ENCODE data around the gene TMEM117.

The TMEM117 gene

GRCh38 chr12:44091948-44092606, 256.2 kb downstream of the TMEM117 start:
- DNase-seq (ENCODE audit: low read depth in 2 of 3, low spot score in 1 of 3) = no peak

DNA sequence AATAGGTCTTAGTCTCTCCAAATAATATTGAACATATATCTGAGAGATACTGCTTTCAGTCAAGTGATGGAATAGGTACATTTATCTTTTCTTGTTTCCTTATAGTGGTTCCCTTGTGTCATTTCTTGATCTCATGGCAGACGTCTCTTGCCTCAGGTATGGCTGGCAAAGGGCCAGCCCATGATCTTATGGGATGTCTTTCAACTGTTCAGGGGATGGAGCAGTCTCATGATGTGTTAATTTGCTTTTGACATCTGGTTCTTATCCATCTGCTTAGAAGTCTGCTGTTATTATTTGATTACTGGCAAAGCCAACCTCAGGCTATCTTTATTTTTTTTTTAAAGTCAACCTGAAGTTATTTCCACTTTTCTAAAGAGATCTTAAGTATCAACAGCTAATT, 262.9 kb downstream of the TMEM117 start:
- no peak for DNase-seq (ENCODE audit: low read depth in 2 of 3, low spot score in 1 of 3)

GRCh38 chr12:44099486-44099885, 263.6 kb downstream of the TMEM117 start:
- no peak for DNase-seq (ENCODE audit: low read depth in 2 of 3, low spot score in 1 of 3)

- DNase-seq (ENCODE audit: low read depth in 2 of 3, low spot score in 1 of 3) = no peak
Observed at GRCh38 chr12:44100264-44100663, 264.4 kb downstream of the TMEM117 start.

- no peak for DNase-seq (ENCODE audit: low read depth in 2 of 3, low spot score in 1 of 3)
Observed at GRCh38 chr12:44101475-44101874, 265.6 kb downstream of the TMEM117 start.

DNA sequence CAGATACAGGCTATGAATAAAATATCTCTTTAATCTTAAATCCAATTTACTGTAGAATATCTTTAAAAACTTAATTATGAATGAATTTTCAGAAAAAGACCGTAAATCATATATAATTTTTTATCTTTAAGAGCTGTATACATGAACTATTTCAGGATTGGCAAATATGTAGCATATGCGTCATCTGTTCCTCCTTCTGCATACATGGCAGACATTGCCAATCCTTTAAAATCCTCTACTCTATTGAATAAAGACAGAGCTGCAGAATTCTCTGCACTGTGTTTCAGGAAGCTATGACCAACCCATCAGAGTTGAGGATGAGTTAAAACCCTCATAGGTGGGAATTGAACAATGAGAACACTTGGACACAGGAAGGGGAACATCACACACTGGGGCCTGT, 279.0 kb downstream of the TMEM117 start:
- no peak for DNase-seq (ENCODE audit: low read depth in 2 of 3, low spot score in 1 of 3)

DNA sequence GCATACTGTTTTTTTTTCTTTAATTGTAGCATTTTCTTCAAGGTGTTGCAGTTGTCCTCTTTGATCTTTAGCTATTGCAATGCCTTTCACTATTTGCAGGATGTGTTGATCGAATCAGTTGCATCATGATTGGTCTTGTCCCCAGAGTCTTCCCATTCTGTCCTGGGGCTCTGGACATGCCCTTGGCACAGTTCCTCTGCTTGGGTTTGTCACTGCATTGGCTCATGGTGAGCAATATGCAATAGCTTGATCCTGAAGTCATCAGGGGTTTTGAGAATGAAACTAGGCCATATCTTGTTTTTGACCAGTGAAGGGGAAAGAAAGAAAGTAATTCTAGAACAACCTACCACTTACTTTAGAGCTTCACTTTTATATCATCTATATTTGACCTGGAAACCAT, 281.5 kb downstream of the TMEM117 start:
- no peak for DNase-seq (ENCODE audit: low read depth in 2 of 3, low spot score in 1 of 3)

GRCh38 chr12:44118946-44119345, 283.1 kb downstream of the TMEM117 start:
- DNase-seq (ENCODE audit: low read depth in 2 of 3, low spot score in 1 of 3) = no peak

DNA sequence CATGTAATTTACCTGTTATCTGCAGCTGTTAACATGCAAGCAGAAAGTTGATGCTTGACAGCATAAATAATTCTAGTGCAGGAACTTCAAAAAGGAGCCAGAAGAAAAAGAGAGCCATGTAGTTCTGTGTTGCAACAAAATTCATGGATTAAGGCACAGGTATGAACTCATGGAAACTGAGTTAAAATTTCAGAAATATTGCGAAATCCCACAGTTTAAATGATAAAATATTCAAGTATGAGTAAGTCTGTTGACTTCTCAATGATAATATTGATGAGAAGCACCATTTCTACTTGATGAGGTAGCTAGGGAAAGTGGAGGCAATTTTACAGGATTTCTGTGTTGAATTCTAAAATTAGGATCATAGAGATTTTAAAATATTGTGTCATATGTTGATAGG, 290.9 kb downstream of the TMEM117 start:
- DNase-seq (ENCODE audit: low read depth in 2 of 3, low spot score in 1 of 3) = no peak

DNA sequence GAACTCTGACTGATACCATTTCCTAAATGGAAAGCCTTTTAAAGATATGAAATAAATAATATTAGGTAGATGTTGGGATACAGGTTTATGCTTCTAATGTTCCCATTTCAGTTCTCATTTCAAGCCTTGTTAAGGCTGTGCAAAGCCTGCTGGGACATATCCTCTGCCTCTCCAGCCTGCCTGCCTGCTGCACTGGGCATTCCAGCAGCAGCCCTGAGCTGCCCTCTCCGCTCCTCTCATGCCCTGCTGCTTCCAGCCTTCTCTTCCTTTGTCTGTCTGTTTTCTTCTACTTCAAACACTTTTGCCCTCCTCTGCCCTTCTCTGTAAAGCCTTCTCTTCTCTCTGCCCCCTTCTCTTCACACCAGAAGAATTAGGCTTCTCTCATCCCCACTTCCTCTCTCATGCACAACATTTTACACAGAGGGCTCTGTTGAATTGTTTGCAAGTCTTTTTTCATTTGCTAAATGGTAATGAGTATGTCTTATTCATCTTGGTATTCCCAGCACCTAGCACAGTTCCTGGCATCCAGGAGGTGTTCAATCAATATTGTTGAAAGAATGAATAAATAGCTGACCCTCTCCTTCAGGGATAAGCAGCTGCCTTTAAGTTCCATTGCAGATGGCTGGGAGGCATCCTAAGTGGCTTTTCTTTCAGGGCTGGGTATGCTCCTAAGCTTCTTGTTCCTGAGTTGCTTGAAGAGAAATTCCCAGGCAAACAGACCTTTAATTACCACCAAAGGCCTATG, 292.3 kb downstream of the TMEM117 start:
- DNase-seq (ENCODE audit: low read depth in 2 of 3, low spot score in 1 of 3) = no peak

DNA sequence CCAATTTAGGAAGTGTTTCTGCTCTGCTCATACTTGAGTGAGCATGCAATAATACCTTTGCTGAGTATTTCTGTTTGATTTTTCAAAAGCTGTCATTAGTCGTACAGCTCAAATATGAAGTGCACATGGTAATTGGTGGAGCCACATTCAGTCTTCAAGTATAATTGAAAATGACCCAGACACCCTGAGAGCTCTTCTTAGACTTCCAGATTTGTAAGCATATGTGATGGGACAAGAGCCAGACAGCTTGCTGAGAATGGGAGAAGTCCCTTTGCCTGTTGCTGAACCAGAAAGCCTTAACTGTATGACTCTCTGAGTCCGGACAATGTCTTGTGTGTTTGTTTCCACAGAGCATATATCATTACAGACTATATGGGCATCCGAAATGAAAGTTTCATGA, 307.3 kb downstream of the TMEM117 start:
- no peak for DNase-seq (ENCODE audit: low read depth in 2 of 3, low spot score in 1 of 3)

GRCh38 chr12:44148936-44149335, 313.1 kb downstream of the TMEM117 start:
- DNase-seq (ENCODE audit: low read depth in 2 of 3, low spot score in 1 of 3) = no peak

DNA sequence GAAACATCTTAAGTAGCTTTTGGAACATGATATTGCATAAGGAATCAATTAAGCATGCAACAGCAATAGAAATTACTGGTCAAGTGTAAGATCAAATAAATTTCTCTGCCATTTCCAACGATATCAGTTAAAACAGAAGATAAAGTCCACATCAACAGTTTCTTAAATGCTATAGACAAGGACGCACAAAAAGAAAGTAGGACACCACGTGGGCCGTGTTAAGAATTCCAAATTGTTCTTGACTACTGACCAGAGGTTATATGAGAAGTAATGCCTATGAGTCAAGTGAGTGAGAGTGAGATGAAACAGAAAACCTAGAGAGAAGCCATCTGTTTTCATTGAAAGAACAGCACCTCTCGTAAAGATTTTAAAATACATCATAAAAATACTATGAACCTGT, 318.2 kb downstream of the TMEM117 start:
- DNase-seq (ENCODE audit: low read depth in 2 of 3, low spot score in 1 of 3) = no peak

- DNase-seq (ENCODE audit: low read depth in 2 of 3, low spot score in 1 of 3) = no peak
Observed at GRCh38 chr12:44155358-44155757, 319.5 kb downstream of the TMEM117 start.

GRCh38 chr12:44157359-44157758, 321.5 kb downstream of the TMEM117 start:
- DNase-seq (ENCODE audit: low read depth in 2 of 3, low spot score in 1 of 3) = no peak

DNA sequence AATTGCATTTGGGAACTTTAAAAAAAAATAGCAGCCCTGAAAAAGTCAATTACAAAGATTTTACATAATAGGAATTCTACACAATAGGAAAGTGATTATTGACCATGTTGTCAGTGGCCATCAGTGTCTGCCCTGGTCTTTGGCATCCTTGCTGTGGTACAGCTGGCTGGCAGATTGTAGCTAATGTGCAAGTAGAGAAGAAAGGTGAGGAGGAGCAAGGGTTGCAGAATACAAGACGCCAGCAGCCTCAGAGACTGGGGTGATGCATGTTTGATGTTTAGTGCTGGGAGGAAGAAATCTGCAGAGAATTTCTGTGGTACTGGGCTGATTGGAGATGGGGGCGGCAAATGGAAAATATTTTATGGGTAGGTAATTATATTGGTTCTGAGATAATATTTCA, 322.9 kb downstream of the TMEM117 start:
- DNase-seq (ENCODE audit: low read depth in 2 of 3, low spot score in 1 of 3) = no peak

DNA sequence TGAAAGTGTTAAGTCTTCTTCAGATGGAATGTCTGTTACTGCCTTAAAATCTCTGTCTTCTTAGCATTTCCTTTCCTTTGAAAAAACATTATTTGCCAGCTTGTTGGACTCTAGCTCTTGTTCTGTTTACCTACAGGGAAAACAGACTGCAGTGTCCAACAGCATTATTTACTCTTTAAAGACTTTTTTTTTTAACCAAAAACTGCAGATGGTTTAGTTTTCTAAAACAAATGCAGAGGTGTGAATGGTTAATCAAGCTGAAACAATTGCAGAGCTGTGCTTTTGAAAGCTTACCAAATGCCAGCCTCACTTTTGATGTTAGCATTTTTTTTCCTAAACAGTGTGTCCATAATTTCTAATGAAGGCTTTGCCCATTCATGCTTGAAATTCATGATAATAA, 323.3 kb downstream of the TMEM117 start:
- no peak for DNase-seq (ENCODE audit: low read depth in 2 of 3, low spot score in 1 of 3)

GRCh38 chr12:44159862-44160261, 324.0 kb downstream of the TMEM117 start:
- DNase-seq (ENCODE audit: low read depth in 2 of 3, low spot score in 1 of 3) = no peak

- DNase-seq (ENCODE audit: low read depth in 2 of 3, low spot score in 1 of 3) = no peak
Observed at GRCh38 chr12:44162961-44163360, 327.1 kb downstream of the TMEM117 start.

DNA sequence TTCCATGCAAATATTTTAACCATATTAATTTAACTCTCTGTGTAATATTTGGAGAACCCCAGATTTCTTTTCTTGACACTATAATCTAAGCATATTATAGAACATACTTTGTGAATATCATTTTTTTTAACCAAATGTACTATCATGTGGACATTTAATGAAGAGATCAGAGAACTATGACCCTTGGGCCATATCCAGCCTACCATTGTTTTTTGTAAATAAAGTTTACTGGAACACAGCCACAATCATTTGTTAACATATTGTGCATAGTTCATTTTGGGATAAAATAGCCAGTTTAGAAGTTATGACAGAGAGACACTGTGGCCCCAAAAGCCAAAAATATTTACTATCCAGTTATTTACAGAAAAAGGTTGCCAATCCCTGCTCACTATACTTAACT, 338.2 kb downstream of the TMEM117 start:
- no peak for DNase-seq (ENCODE audit: low read depth in 2 of 3, low spot score in 1 of 3)

DNA sequence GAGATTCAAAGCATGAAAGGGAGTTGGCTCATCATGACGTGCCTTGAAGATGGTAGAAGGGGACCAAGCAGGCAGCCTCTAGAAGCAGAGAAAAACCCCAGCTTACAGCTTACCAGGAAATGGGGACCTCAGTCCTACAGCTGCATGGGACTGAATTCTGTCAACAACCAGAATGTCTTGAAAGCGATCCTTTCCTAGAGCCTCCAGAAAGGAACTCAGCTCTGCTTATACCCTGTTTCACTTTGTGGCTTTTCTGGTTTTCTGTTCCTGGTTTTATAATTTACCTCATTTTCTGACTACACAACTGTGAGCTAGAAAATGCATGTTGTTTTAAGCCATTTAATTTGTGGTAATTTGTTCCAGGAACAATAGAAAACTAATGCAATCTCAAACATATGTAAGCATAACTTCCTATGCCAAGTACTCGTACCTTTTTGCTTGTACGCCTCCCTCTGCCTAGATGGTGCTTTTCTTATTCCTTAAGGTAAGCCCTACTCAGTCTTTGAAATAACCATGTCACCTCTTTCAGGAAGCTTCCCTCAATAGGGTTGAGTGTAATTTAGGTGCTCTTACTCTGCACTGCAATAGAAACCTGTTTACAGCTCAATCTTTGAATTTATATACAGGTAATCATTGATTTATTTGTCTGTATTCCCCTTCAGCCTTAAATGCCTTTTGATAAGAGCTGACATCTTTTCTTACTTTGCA, 348.8 kb downstream of the TMEM117 start:
- no peak for DNase-seq (ENCODE audit: low read depth in 2 of 3, low spot score in 1 of 3)

- DNase-seq (ENCODE audit: low read depth in 2 of 3, low spot score in 1 of 3) = no peak
Observed at GRCh38 chr12:44193281-44193680, 357.4 kb downstream of the TMEM117 start.
